Osteocyte (in vitro differentiated cells): ENCODE measurements around the gene DIP2C. TPM values are rescaled to one million over a fixed set of nuclear protein-coding genes. Genes with fewer than 3 reads are reported as not detected.

Source experiments
- DNase-seq: peaks from one replicate; pipeline ENCODE4 v3.0.0; 2021; ENCODE audit warnings: mixed read lengths; ENCODE audit not compliant: unreplicated experiment; ENCODE audit errors: extremely low spot score
- H3K27ac Mint-ChIP-seq: one replicate; pipeline ENCODE4 v1.8.0; 2021; ENCODE audit warnings: mild to moderate bottlenecking, mixed read lengths; ENCODE audit not compliant: unreplicated experiment
- H3K27me3 Mint-ChIP-seq: one replicate; pipeline ENCODE4 v1.8.0; 2021; ENCODE audit warnings: mixed read lengths; ENCODE audit not compliant: unreplicated experiment
- H3K36me3 Mint-ChIP-seq: one replicate; pipeline ENCODE4 v1.8.0; 2021; ENCODE audit warnings: mixed read lengths; ENCODE audit not compliant: unreplicated experiment
- H3K4me1 Mint-ChIP-seq: one replicate; pipeline ENCODE4 v1.8.0; 2021; ENCODE audit warnings: mixed read lengths; ENCODE audit not compliant: unreplicated experiment
- H3K4me3 Mint-ChIP-seq: one replicate; pipeline ENCODE4 v1.8.0; 2021; ENCODE audit warnings: mild to moderate bottlenecking, moderate library complexity, mixed read lengths; ENCODE audit not compliant: unreplicated experiment
- H3K9me3 Mint-ChIP-seq: one replicate; pipeline ENCODE4 v1.8.0; 2021; ENCODE audit warnings: mixed read lengths; ENCODE audit not compliant: unreplicated experiment
- CTCF ChIP-seq: fragments of 200-600 bp; sonication (generic); IDR thresholded peaks from 2 replicates; pipeline ENCODE4 v1.5.0; 2021; ENCODE audit warnings: antibody characterized with exemption, mild to moderate bottlenecking, moderate library complexity
- total RNA-seq: library from RNA; stranded (reverse); gene quantifications from 2 replicates; pipeline ENCODE4 v1.2.1, GENCODE V29; 2021

The DIP2C gene
- total RNA-seq, 1 donor from 2014 or later = 36.8 TPM

- no peak for TF ChIP-seq CTCF
- no peak for DNase-seq
- no peaks in the 10 kb centered on the region for H3K27me3 Mint-ChIP-seq
- no peak overlapping the region for H3K4me3 Mint-ChIP-seq
- H3K36me3 Mint-ChIP-seq = peaks cover 49% of the 10 kb centered on the region
- no peaks in the 10 kb centered on the region for H3K9me3 Mint-ChIP-seq
- H3K27ac Mint-ChIP-seq = no peak overlapping the region
- no peaks in the 10 kb centered on the region for H3K4me1 Mint-ChIP-seq
Measured at GRCh38 chr10:381805-382204, 307.7 kb downstream of the DIP2C start.

- H3K27ac Mint-ChIP-seq = no peak overlapping the region
- peaks cover 51% of the 10 kb centered on the region for H3K36me3 Mint-ChIP-seq
- no peaks in the 10 kb centered on the region for H3K27me3 Mint-ChIP-seq
- H3K4me3 Mint-ChIP-seq = no peak overlapping the region
- H3K4me1 Mint-ChIP-seq = no peaks in the 10 kb centered on the region
- DNase-seq = no peak
- TF ChIP-seq CTCF = no peak
- H3K9me3 Mint-ChIP-seq = no peaks in the 10 kb centered on the region
Measured at GRCh38 chr10:381346-381745, 308.1 kb downstream of the DIP2C start.

- Mint-ChIP-seq H3K27ac (no peak overlapping the region), H3K36me3 (peaks cover 55% of the 10 kb centered on the region), H3K27me3 (no peaks in the 10 kb centered on the region), H3K9me3 (no peaks in the 10 kb centered on the region), H3K4me1 (no peaks in the 10 kb centered on the region), H3K4me3 (no peak overlapping the region)
- no peak for TF ChIP-seq CTCF
- no peak for DNase-seq
Measured at GRCh38 chr10:380313-380940, 309.0 kb downstream of the DIP2C start.

- H3K4me3 Mint-ChIP-seq = no peak overlapping the region
- no peak for DNase-seq
- no peak overlapping the region for H3K27ac Mint-ChIP-seq
- H3K4me1 Mint-ChIP-seq = peaks cover 11% of the 10 kb centered on the region
- H3K9me3 Mint-ChIP-seq = no peaks in the 10 kb centered on the region
- no peaks in the 10 kb centered on the region for H3K27me3 Mint-ChIP-seq
- TF ChIP-seq CTCF = no peak
- H3K36me3 Mint-ChIP-seq = peaks cover 64% of the 10 kb centered on the region
Measured at GRCh38 chr10:378930-379704, 310.4 kb downstream of the DIP2C start.

- no peak for DNase-seq
- H3K27me3 Mint-ChIP-seq = no peaks in the 10 kb centered on the region
- peaks cover 18% of the 10 kb centered on the region for H3K4me1 Mint-ChIP-seq
- TF ChIP-seq CTCF = no peak
- no peaks in the 10 kb centered on the region for H3K9me3 Mint-ChIP-seq
- peaks cover 59% of the 10 kb centered on the region for H3K36me3 Mint-ChIP-seq
- no peak overlapping the region for H3K4me3 Mint-ChIP-seq
- H3K27ac Mint-ChIP-seq = no peak overlapping the region
Measured at GRCh38 chr10:378230-378929, 311.1 kb downstream of the DIP2C start.
